ENCODE results near the gene ADCYAP1R1.

Gene ADCYAP1R1

DNA sequence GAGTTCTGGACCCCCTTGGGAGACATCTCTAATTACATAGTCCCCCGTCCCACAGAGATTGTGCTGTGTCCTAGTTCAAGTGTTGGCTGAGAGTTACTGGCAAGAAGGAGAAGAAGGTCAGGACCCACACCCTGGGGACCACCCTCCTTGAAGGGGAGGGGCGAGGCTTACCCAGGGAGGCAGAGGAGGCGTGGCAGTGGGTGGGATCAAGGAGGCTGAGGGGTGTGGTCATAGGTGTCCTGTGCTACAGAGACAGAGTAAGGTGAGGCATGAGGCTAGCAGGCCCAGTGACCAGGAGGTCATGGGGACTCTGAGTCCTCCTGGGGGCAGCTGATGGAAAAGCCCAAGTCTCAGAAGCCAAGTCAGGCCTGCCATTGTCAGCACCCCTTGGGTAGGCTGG, 29.4 kb upstream of the ADCYAP1R1 start:
- H3K36me3 Mint-ChIP-seq (ENCODE audit: insufficient read depth) = peaks cover 2% of the 10 kb centered on the region
- DNase-seq (ENCODE audit: low spot score in 2 of 2) (no peak), ATAC-seq (replicated peaks; ENCODE audit: extremely low read depth, poor library complexity, severe bottlenecking) (no peak)
- H3K4me3 Mint-ChIP-seq = no peak overlapping the region
- H3K27ac Mint-ChIP-seq (ENCODE audit: low read depth) = no peak overlapping the region
- H3K9me3 Mint-ChIP-seq = no peaks in the 10 kb centered on the region
- peaks cover 23% of the 10 kb centered on the region for H3K4me1 Mint-ChIP-seq
- no peaks in the 10 kb centered on the region for H3K27me3 Mint-ChIP-seq

DNA sequence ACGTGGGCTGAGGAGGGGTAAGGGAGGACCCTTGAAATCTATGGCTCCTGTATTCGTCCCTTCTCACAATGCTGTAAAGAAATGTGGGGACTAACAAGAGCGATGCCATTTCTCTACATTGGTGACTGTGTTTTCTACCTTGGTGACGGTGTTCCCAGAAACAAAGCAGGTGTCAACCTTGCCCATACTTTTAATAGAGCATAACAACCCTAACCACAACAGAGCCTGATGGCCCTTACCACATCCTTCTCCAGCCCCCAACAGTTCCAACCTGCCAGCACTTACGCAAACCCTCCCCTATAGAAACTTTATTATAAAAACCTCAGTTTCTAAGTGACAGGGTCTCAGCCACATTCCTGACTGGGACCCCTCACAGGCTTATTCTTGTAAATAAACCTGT, 28.2 kb upstream of the ADCYAP1R1 start:
- Mint-ChIP-seq H3K4me3 (no peak overlapping the region), H3K4me1 (peaks cover 23% of the 10 kb centered on the region), H3K9me3 (no peaks in the 10 kb centered on the region), H3K36me3 (ENCODE audit: insufficient read depth) (peaks cover 2% of the 10 kb centered on the region), H3K27me3 (no peaks in the 10 kb centered on the region), H3K27ac (ENCODE audit: low read depth) (no peak overlapping the region)
- no peak for DNase-seq (ENCODE audit: low spot score in 2 of 2)
- peak; percentile 52 for ATAC-seq (replicated peaks; ENCODE audit: extremely low read depth, poor library complexity, severe bottlenecking)

GRCh38 chr7:31027161-31027965, 24.7 kb upstream of the ADCYAP1R1 start:
- Mint-ChIP-seq H3K27ac (ENCODE audit: low read depth) (no peak overlapping the region), H3K4me1 (peaks cover 23% of the 10 kb centered on the region), H3K36me3 (ENCODE audit: insufficient read depth) (peaks cover 2% of the 10 kb centered on the region), H3K4me3 (no peak overlapping the region), H3K27me3 (peaks cover 15% of the 10 kb centered on the region), H3K9me3 (no peaks in the 10 kb centered on the region)
- no peak for ATAC-seq (replicated peaks; ENCODE audit: extremely low read depth, poor library complexity, severe bottlenecking)
- no peak for DNase-seq (ENCODE audit: low spot score in 2 of 2)

DNA sequence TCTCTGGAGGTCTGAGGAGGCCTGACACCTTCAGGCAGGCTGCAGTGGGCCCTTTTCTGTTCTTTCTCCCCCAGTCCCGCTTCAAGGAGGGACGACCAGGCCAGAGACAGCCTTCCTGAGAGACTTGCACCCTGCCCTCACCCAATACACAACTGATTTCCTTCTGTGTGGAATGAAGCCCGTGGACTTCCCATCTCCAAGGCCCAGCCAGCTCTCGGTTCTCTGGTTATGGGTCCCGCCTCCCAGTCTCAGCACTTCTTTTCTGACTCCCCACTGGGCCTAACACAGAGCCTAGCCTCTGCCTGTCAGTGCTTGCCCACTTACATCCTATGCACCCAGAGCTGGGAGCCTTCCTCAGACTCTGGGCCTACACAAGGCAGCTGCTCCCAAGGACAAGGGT, 24.1 kb upstream of the ADCYAP1R1 start:
- no peak for ATAC-seq (replicated peaks; ENCODE audit: extremely low read depth, poor library complexity, severe bottlenecking)
- peaks cover 23% of the 10 kb centered on the region for H3K4me1 Mint-ChIP-seq
- H3K4me3 Mint-ChIP-seq = no peak overlapping the region
- H3K9me3 Mint-ChIP-seq = no peaks in the 10 kb centered on the region
- no peak overlapping the region for H3K27ac Mint-ChIP-seq (ENCODE audit: low read depth)
- peaks cover 15% of the 10 kb centered on the region for H3K27me3 Mint-ChIP-seq
- peaks cover 2% of the 10 kb centered on the region for H3K36me3 Mint-ChIP-seq (ENCODE audit: insufficient read depth)
- DNase-seq (ENCODE audit: low spot score in 2 of 2) = no peak

DNA sequence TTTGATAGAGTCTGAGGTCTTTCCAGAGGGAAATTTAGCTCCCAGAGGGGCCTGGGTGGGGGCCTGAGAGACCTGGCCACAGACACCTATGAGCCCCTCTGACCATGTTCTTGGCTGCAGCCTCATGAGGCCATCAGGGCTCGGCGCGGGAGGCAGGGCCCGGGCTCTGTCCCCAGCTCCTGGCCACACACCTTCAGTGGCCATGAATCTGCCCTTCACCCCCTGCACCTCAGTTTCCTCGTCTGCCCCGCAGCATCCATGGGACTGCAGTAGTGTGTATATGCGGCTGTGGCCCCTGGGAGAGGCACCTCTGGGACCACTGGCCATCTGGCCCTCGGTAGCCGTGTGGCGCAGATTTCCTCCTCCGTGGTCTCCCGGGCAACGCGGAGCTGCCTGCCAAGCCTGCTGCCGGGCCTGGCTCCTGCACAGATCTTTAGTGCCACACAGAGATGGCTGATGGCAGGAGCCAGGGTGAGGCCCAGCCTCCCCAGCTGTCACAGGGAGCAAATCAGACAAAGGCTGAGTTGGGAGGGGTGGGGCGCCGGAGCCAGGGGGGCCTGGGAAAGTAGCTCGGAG, 23.6 kb upstream of the ADCYAP1R1 start:
- H3K27ac Mint-ChIP-seq (ENCODE audit: low read depth) = no peak overlapping the region
- peaks cover 15% of the 10 kb centered on the region for H3K27me3 Mint-ChIP-seq
- no peak overlapping the region for H3K4me3 Mint-ChIP-seq
- peaks cover 18% of the 10 kb centered on the region for H3K4me1 Mint-ChIP-seq
- H3K9me3 Mint-ChIP-seq = no peaks in the 10 kb centered on the region
- no peak for DNase-seq (ENCODE audit: low spot score in 2 of 2)
- H3K36me3 Mint-ChIP-seq (ENCODE audit: insufficient read depth) = peaks cover 2% of the 10 kb centered on the region
- ATAC-seq (replicated peaks; ENCODE audit: extremely low read depth, poor library complexity, severe bottlenecking) = no peak

- Mint-ChIP-seq H3K36me3 (ENCODE audit: insufficient read depth) (peaks cover under 1% of the 10 kb centered on the region), H3K27ac (ENCODE audit: low read depth) (no peak overlapping the region), H3K27me3 (peaks cover 22% of the 10 kb centered on the region), H3K4me1 (peaks cover 9% of the 10 kb centered on the region), H3K9me3 (no peaks in the 10 kb centered on the region), H3K4me3 (no peak overlapping the region)
- ATAC-seq (replicated peaks; ENCODE audit: extremely low read depth, poor library complexity, severe bottlenecking) = no peak
- no peak for DNase-seq (ENCODE audit: low spot score in 2 of 2)
Measured at GRCh38 chr7:31029251-31030042, 22.7 kb upstream of the ADCYAP1R1 start.

DNA sequence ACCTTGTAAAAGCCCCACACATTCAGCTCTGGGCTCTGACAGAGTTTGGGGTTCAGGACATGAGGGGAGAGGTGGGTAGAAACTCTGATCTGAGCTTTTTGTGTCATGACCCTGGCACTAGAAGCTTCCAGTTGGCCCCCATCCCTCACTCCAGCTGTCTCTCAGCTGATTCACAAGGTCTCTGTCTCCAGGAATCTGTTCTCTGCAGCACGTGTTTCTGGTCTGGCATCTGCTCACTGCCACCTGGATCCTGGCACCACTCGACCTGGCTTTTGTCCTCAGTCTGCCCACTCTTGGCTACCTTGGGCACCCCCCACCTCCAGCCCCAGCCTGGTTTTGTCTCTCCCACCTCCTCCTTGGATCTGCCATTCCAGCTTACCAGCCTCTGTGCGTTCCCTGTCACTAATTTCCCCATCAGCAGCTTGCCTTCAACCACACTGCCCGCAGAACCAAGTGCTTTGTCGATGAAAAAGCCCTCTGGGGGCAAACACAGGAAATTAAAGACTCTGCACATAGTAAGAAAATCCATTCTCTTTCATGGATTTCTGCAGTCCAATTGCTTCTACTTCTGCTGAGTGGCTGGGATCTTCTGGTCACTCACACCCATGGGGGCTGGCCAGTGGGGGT, 18.3 kb upstream of the ADCYAP1R1 start:
- Mint-ChIP-seq H3K36me3 (ENCODE audit: insufficient read depth) (no peaks in the 10 kb centered on the region), H3K27me3 (peaks cover 40% of the 10 kb centered on the region), H3K4me1 (no peaks in the 10 kb centered on the region), H3K9me3 (no peaks in the 10 kb centered on the region), H3K4me3 (no peak overlapping the region), H3K27ac (ENCODE audit: low read depth) (no peak overlapping the region)
- DNase-seq (ENCODE audit: low spot score in 2 of 2) = no peak
- ATAC-seq (replicated peaks; ENCODE audit: extremely low read depth, poor library complexity, severe bottlenecking) = no peak

DNA sequence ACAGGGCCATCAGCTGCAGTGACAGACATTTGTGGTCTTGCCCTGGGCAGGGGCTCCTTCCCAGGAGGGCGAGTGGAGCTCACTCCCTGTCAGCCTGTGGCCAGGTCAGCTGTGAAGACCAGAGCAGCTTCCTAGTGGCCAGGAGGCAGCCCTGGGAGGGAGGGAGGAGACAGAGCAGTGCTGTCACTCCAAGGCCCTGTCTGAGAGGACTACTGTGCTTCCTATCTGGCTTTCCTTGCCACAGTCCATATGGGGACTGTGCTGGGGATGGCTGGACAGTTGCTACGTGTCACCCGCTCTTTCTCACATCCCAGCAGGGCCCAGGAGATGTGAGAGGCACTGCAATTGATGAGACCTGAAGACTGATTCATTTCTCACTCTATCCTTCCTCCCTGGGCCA, 15.2 kb upstream of the ADCYAP1R1 start:
- Mint-ChIP-seq H3K36me3 (ENCODE audit: insufficient read depth) (no peaks in the 10 kb centered on the region), H3K27ac (ENCODE audit: low read depth) (no peak overlapping the region), H3K27me3 (peaks cover 43% of the 10 kb centered on the region), H3K4me1 (no peaks in the 10 kb centered on the region), H3K9me3 (no peaks in the 10 kb centered on the region), H3K4me3 (no peak overlapping the region)
- DNase-seq (ENCODE audit: low spot score in 2 of 2) = no peak
- no peak for ATAC-seq (replicated peaks; ENCODE audit: extremely low read depth, poor library complexity, severe bottlenecking)

GRCh38 chr7:31043051-31043471, 9.0 kb upstream of the ADCYAP1R1 start:
- no peak overlapping the region for H3K4me3 Mint-ChIP-seq
- no peak overlapping the region for H3K27ac Mint-ChIP-seq (ENCODE audit: low read depth)
- ATAC-seq (replicated peaks; ENCODE audit: extremely low read depth, poor library complexity, severe bottlenecking) (no peak), DNase-seq (ENCODE audit: low spot score in 2 of 2) (no peak)
- no peaks in the 10 kb centered on the region for H3K9me3 Mint-ChIP-seq
- no peaks in the 10 kb centered on the region for H3K4me1 Mint-ChIP-seq
- H3K27me3 Mint-ChIP-seq = peaks cover 52% of the 10 kb centered on the region
- no peaks in the 10 kb centered on the region for H3K36me3 Mint-ChIP-seq (ENCODE audit: insufficient read depth)

DNA sequence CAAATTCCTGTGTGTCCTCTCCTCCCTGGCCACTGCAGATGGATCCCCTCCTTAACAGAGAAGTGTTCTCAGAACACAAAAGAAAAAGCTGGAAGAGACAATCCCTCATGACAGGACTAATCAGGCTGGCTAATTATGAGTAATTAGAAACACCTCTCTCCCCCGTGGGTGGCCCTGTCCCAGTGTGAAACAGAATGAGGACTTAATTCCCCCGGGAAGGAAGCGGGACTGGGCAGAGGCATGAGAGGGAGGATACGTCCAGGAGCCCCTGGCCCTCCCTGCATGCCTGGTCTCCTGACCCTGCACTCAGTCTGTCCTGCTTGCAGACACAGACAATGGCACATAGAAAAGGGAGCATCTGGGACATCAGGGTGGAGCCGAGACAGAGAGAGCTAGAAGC, 7.6 kb upstream of the ADCYAP1R1 start:
- H3K27ac Mint-ChIP-seq (ENCODE audit: low read depth) = no peak overlapping the region
- H3K4me3 Mint-ChIP-seq = no peak overlapping the region
- peaks cover 45% of the 10 kb centered on the region for H3K27me3 Mint-ChIP-seq
- ATAC-seq (replicated peaks; ENCODE audit: extremely low read depth, poor library complexity, severe bottlenecking) (no peak), DNase-seq (ENCODE audit: low spot score in 2 of 2) (no peak)
- H3K9me3 Mint-ChIP-seq = no peaks in the 10 kb centered on the region
- no peaks in the 10 kb centered on the region for H3K4me1 Mint-ChIP-seq
- H3K36me3 Mint-ChIP-seq (ENCODE audit: insufficient read depth) = no peaks in the 10 kb centered on the region

- H3K27ac Mint-ChIP-seq (ENCODE audit: low read depth) = no peak overlapping the region
Measured at GRCh38 chr7:31046723-31047122, 5.4 kb upstream of the ADCYAP1R1 start.

DNA sequence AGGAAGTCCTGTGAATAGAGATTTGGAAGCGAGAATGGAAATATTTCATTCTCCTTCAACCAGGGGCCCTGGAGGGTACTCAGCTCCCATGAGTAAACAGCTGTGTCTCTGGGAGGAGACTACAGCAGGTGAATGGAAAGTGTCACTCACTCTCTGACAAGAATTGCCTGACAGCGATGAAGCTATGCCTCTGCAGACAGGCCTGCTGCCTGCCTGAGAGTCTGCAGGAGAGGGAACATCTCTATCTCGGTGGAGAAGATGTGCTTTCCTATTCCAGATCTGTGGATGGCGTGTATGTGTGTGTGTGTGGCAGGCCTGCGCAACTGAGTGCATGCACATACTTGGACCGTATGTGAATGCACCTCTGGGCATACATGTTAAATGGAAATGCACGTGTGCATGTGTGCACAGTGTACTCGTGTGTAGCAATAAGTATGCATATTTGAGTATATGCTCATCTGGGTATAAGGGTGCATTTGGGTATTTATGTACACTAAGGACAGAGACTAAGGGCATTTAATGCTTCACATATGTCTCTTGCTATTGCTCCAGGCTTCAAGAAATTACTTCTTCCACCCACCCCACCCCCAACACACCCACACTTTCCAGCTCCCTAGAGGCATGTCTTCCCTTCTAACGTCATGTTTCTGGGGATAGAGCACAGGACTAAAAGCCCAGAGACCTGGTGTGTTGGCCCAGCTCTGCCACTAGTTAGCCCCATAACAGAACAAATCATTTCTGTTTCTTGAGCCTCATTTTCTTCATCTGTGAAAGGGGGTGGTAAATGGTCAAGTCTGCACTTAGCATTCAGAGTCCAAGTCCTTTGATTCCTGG, 4.6 kb upstream of the ADCYAP1R1 start:
- H3K27me3 Mint-ChIP-seq = peaks cover 51% of the 10 kb centered on the region

More at GRCh38 chr7:31046723-31047122, 5.4 kb upstream of the ADCYAP1R1 start:
- H3K9me3 Mint-ChIP-seq = no peaks in the 10 kb centered on the region
- DNase-seq (ENCODE audit: low spot score in 2 of 2) = no peak
- H3K27me3 Mint-ChIP-seq = peaks cover 54% of the 10 kb centered on the region
- no peak overlapping the region for H3K4me3 Mint-ChIP-seq
- ATAC-seq (replicated peaks; ENCODE audit: extremely low read depth, poor library complexity, severe bottlenecking) = no peak
- H3K4me1 Mint-ChIP-seq = no peaks in the 10 kb centered on the region
- H3K36me3 Mint-ChIP-seq (ENCODE audit: insufficient read depth) = no peaks in the 10 kb centered on the region

More for the DNA sequence above, 4.6 kb upstream of the ADCYAP1R1 start:
- no peak for ATAC-seq (replicated peaks; ENCODE audit: extremely low read depth, poor library complexity, severe bottlenecking)
- Mint-ChIP-seq H3K36me3 (ENCODE audit: insufficient read depth) (no peaks in the 10 kb centered on the region), H3K4me3 (no peak overlapping the region), H3K4me1 (no peaks in the 10 kb centered on the region), H3K27ac (ENCODE audit: low read depth) (no peak overlapping the region), H3K9me3 (no peaks in the 10 kb centered on the region)
- DNase-seq (ENCODE audit: low spot score in 2 of 2) = no peak
